Ascending aorta (tissue), 2 donors: ENCODE results near the gene SLC4A9. TPM values are rescaled to one million over a fixed set of nuclear protein-coding genes. Genes with fewer than 3 reads are reported as not detected.

Experiments used
- DNase-seq, 2 donors: peaks; one replicate each; pipeline ENCODE4 v3.0.0-alpha.2; 2019; ENCODE audit warnings: low spot score in 2 of 2
- H3K27ac ChIP-seq, 2 donors: fragments of 200-600 bp; sonication (generic); one replicate each; pipeline ENCODE4 v1.5.1; 2016 to 2017; ENCODE audit warnings: mild to moderate bottlenecking in 1 of 2
- H3K27me3 ChIP-seq: fragments of 200-600 bp; sonication (generic); one replicate; pipeline ENCODE4 v1.5.1; 2017
- H3K36me3 ChIP-seq, 2 donors: fragments of 200-600 bp; sonication (generic); one replicate each; pipeline ENCODE4 v1.5.1; 2016
- H3K4me1 ChIP-seq, 2 donors: fragments of 200-600 bp; sonication (generic); one replicate each; pipeline ENCODE4 v1.5.1; 2016 to 2017; ENCODE audit warnings: mild to moderate bottlenecking in 1 of 2
- H3K4me3 ChIP-seq, 2 donors: fragments of 200-600 bp; sonication (generic); one replicate each; pipeline ENCODE4 v1.5.1; 2016 to 2017; ENCODE audit warnings: mild to moderate bottlenecking in 1 of 2
- H3K9me3 ChIP-seq, 2 donors: fragments of 200-600 bp; sonication (generic); one replicate each; pipeline ENCODE4 v1.5.1; 2016
- CTCF ChIP-seq, 3 experiments: fragments of 200-600 bp in 2 of 3; fragments of 450-650 bp in 1 of 3; sonication (generic) in 2 of 3; IDR thresholded peaks; one replicate each; pipeline ENCODE4 v1.5.1; 2016 to 2019; ENCODE audit warnings: antibody characterized with exemption in 3 of 3, mild to moderate bottlenecking in 1 of 3, moderate library complexity in 1 of 3
- intact Hi-C: fragments of 100-400 bp; cut with DNase I; formaldehyde crosslinking; loops from one replicate; pipeline ENCODE4 v1.15.1; 2023
- total RNA-seq: library from RNA; depleted of rRNA; stranded (reverse); fragments of >200 nt; gene quantifications from one replicate; pipeline ENCODE4 v1.1.0, GENCODE V29; 2016

Gene SLC4A9
- total RNA-seq, 1 donor from 2014 or later, result not detected

DNA sequence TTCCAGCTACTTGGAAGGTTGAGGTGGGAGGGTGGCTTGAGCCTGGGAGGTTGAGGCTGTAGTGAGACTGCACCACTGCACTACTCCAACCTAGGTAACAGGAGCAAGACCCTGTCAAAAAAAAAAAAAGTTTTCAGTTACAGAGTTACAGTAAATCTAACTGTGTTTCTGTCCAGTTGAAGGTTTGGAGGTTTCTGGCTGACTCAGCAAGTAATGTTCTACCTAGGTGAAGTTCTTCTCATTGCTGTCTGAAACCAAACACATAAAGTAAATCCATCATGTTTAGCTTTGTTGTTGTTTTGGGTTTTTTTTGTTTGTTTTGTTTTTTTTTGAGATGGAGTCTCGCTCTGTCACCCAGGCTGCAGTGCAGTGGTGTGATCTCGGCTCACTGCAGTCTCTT, 33.7 kb downstream of the SLC4A9 start:
- Histone ChIP-seq H3K27ac (no peak overlapping the region), H3K4me3 (no peak overlapping the region), H3K36me3 (no peaks in the 10 kb centered on the region), H3K27me3 (no peaks in the 10 kb centered on the region), H3K9me3 (no peaks in the 10 kb centered on the region), H3K4me1 (no peaks in the 10 kb centered on the region)
- intact Hi-C loops, result no loop called here
- no peak for DNase-seq
- TF ChIP-seq CTCF (IDR thresholded peaks at IDR 0.05), result no peak

DNA sequence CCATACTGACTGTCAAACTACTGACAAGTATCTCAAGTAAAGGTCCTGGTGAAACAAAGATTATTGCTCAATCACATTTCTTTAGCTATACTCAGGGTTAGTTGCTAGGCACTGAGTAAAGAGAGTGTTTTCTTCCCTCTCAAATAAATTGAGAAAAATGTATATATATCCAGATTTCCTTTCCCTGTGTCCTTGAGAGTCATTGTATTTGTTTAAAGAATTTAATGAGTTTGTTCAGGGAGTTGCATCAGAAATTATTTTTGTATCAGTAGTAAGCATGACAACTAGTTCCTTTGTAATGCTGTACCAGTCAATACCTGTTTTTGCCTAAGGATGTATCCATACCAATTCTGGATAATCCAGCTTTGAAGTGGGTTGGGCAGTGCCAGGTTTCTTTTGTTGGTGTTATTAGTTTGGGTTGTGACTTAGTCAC, 38.4 kb downstream of the SLC4A9 start:
- intact Hi-C loops, result no loop called here
- Histone ChIP-seq H3K36me3 (no peaks in the 10 kb centered on the region), H3K27ac (no peak overlapping the region), H3K4me1 (peaks cover 4 to 8% of the 10 kb centered on the region in 2 donors), H3K27me3 (no peaks in the 10 kb centered on the region), H3K4me3 (no peak overlapping the region), H3K9me3 (no peaks in the 10 kb centered on the region)
- DNase-seq, result no peak
- TF ChIP-seq CTCF (IDR thresholded peaks at IDR 0.05), result no peak

DNA sequence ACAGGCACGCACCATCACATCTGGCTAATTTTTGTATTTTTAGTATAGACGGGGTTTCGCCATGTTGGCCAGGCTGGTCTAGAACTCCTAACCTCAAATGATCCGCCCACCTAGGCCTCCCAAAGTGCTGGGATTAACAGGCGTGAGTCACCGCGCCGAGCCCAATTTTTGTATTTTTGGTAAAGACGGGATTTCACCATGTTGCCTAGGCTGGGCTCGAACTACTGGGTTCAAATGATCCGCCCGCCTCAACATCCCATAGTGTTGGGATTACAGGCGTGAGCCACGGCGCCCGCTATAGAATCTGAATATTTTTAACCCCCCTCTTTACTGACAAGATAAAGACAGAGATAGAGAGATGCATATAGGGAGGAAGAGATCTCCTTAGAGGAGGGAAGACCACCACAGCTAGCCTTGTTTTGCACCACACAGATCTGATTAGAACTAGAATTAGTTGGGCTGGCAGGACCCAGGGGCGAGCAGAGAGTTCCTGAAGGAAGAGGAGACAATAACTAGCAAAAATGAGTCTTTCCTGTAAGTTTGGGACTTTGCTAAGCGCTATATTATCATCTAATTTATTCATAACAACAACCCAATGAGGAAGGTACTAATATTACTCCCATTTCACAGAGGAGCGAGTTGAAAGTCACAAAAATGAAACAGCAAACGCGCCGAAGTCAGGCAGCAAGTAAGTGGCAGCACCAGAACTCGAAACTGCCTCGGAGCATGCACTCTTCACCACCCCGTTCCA, 40.2 kb downstream of the SLC4A9 start:
- no peak for DNase-seq
- Histone ChIP-seq H3K27ac (peak overlapping the region; percentile 92 to 98), H3K4me3 (peak overlapping the region; percentile 77 to 81), H3K36me3 (no peaks in the 10 kb centered on the region), H3K4me1 (peaks cover 4 to 25% of the 10 kb centered on the region in 2 donors), H3K9me3 (no peaks in the 10 kb centered on the region), H3K27me3 (no peaks in the 10 kb centered on the region)
- no peak for TF ChIP-seq CTCF (IDR thresholded peaks at IDR 0.05)
- intact Hi-C loops, result loop anchor here (2.0 to 5.0 kb wide), 4 partner anchors 105 to 293 kb away; partner anchors contain the start of genes APBB3, HARS1, HARS2 and SLC35A4

DNA sequence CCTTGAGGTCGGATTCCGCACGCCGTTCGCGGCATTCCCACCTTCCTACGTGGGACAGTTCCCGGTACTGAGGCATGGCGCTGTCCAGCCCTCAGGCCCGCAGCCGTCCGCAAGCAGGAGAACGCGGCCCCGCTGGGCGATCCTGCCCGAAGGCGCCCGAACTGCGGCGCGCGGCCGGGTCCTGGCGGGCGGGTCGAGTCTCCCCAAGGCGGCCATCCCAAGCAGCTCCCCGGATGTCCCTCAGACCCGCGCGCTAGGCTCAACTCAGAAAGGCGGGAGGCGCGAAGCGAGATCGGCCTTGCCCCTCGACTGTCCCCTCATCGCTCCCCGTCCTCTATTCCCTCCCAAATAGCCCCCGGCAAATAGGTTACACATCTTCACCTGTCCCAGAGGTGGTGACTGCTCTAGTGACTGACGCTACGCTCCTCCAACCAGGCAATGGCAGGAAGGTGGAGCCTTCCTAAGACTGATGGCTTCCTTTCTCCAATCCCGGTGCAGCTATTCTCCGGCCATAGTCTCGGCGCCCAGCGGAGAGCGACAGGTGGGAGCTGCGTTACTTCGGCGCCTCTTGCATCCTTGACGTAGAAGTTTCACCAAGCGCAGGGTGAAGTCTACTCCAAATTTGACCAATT, 40.9 kb downstream of the SLC4A9 start:
- DNase-seq, result peak; percentile 75 to 93
- TF ChIP-seq CTCF (IDR thresholded peaks at IDR 0.05), result no peak
- H3K4me3 ChIP-seq, result peak overlapping the region; percentile 77 to 81
- H3K27ac ChIP-seq, result peak overlapping the region; percentile 92 to 98
- H3K4me1 ChIP-seq, result peaks cover 4 to 31% of the 10 kb centered on the region in 2 donors
- H3K9me3 ChIP-seq, result no peaks in the 10 kb centered on the region
- no peaks in the 10 kb centered on the region for H3K27me3 ChIP-seq
- intact Hi-C loops, result loop anchor here (1.0 to 5.0 kb wide), 8 partner anchors 106 to 294 kb away; partner anchors contain the start of genes APBB3, CYSTM1, HARS1 and HARS2
- no peaks in the 10 kb centered on the region for H3K36me3 ChIP-seq

GRCh38 chr5:140401362-140402257, 41.6 kb downstream of the SLC4A9 start, which contains the start of gene ANKHD1:
Gene ANKHD1, plus strand, starts transcription at chr5:140401833. Its CDS starts 135 bp downstream, at chr5:140401968.
- no peak for TF ChIP-seq CTCF (IDR thresholded peaks at IDR 0.05)
- intact Hi-C loops, result loop anchor here (1.0 to 5.0 kb wide), 9 partner anchors 107 to 294 kb away; partner anchors contain the start of genes APBB3, CYSTM1, HARS1 and HARS2

More at GRCh38 chr5:140401362-140402257, 41.6 kb downstream of the SLC4A9 start, which contains the start of gene ANKHD1:
- peak; percentile 99 to 100 for DNase-seq
- H3K36me3 ChIP-seq, result no peaks in the 10 kb centered on the region
- H3K9me3 ChIP-seq, result no peaks in the 10 kb centered on the region
- peak within 1 kb of the TSS; percentile 98 to 99 for H3K27ac ChIP-seq
- peak within 1 kb of the TSS; percentile 81 to 95 for H3K4me3 ChIP-seq
- no peaks in the 10 kb centered on the region for H3K27me3 ChIP-seq
- peaks cover 4 to 32% of the 10 kb centered on the region in 2 donors for H3K4me1 ChIP-seq
